Stimulated activated CD4-positive, alpha-beta T cell treated with anti-CD3 and anti-CD28 coated beads, Interleukin-12 subunit alpha, Interleukin-12 subunit beta, amount 100 ng/mL, for 48 hours (primary cell): ENCODE results near the gene SHOX.
"Not testable (repeated sequence)": the region's sequence is repeated elsewhere in the genome, so short reads cannot be mapped to it uniquely, and the experiment has no call there.

Experiments
- DNase-seq, 3 donors: peaks; one replicate each; pipeline ENCODE4 v3.0.0-alpha.2; 2020; ENCODE audit warnings: low read depth in 2 of 3, low spot score in 1 of 3

SHOX gene

GRCh38 chrX:630612-631496 is at the start of gene SHOX:
Gene SHOX, plus strand, starts transcription at chrX:630791. Its CDS starts 107 bp downstream, at chrX:630898.
- no peak for DNase-seq

- DNase-seq, result no peak
Observed at GRCh38 chrX:581066-581465, 49.5 kb upstream of the SHOX start.

DNA sequence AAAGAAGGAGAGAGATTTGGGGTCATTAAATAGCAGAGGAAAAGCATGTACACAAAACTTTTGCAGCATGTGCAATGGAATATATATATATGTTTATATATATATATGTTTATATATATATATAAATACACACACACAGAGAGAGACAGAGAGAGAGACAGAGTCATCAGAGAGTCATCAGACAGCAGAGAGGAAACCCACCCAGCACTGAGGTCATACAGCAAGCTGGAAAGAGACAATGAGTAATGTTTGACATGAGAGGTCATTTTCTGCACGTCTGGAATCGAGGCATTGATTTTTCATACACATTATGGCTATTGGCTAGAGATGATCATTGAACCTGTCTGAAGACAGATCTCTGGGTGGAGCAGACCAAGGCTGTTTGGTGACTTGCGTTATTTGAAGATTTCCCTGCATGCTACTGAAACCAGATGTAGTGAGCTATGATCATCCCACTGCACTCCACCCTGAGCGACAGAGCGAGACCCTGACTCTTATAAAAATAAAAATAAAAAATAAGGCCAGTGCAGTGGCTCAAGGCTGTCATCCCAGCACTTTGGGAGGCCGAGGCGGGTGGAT is 48.8 kb upstream of the SHOX start:
- no peak for DNase-seq

- no peak for DNase-seq
Observed at GRCh38 chrX:584572-584971, 46.0 kb upstream of the SHOX start.

DNA sequence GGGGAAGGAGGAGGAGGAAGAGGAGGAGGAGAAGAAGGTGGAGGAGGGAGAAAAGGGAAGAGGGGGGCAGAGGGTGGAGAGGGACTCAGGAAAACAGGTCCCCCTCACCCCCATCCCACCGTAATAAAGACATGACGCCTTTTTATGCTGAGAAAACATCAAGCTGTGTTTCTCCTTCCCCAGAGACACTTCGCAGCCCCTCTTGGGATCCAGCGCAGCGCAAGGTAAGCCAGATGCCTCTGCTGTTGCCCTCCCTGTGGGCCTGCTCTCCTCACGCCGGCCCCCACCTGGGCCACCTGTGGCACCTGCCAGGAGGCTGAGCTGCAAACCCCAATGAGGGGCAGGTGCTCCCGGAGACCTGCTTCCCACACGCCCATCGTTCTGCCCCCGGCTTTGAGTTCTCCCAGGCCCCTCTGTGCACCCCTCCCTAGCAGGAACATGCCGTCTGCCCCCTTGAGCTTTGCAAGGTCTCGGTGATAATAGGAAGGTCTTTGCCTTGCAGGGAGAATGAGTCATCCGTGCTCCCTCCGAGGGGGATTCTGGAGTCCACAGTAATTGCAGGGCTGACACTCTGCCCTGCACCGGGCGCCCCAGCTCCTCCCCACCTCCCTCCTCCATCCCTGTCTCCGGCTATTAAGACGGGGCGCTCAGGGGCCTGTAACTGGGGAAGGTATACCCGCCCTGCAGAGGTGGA is 45.3 kb upstream of the SHOX start:
- DNase-seq, result no peak

DNA sequence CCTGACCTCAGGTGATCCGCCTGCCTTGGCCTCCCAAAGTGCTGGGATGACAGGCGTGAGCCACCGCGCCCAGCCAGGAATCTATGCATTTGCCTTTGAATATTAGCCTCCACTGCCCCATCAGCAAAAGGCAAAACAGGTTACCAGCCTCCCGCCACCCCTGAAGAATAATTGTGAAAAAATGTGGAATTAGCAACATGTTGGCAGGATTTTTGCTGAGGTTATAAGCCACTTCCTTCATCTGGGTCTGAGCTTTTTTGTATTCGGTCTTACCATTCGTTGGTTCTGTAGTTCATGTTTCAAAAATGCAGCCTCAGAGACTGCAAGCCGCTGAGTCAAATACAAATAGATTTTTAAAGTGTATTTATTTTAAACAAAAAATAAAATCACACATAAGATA is 44.2 kb upstream of the SHOX start:
- no peak for DNase-seq

DNA sequence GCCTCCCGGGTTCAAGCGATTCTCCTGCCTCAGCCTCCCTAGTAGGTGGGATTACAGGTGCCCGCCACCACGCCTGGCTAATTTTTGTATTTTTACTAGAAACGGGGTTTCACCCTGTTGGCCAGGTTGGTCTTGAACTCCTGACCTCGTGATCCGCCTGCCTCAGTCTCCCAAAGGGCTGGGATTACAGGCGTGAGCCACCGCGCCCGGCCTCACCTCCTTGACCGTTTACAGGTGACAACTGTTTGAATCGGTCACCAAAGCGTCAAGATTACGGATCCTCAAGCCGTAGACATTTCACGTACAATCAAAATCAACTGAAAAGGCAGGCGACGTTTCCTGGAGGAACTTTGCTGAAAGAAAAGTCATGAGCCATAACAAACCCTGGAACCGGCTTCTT is 41.3 kb upstream of the SHOX start:
- not testable (repeated sequence) for DNase-seq

DNA sequence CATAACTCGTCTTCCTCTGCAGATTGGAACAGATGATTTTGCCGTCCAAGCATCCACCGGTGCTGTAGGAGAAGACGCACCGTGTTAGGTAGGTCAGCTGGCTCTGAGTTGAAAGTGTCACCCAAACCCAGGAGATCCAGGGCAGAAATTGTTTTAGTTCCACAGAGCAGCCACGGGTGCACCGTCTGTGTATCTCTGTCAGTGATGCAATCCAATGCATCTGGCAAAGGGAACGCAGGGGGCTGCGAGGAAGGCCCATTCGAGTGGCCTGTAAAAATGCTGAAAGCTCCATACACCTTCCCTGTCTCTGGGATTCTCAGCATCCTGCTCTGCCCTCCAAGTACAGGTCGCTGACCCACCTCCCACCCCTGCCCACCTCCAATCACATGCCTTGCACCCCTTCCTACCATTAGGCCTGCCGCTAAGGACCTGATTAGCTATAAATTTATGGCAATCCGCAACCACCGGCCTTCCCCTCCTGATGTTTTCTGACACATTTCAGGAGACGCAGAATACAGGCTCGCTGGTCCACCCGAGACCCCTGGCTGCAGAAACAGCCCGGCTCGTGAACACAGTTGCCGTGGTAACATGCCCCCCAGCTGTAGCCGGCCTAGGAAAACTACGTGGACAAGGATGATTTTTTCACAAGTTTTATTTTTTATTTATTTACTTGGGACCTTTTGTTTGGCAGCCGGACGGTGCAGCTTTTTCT is 39.7 kb upstream of the SHOX start:
- no peak for DNase-seq

- no peak for DNase-seq
Observed at GRCh38 chrX:599837-600715, 30.5 kb upstream of the SHOX start.

GRCh38 chrX:603029-603428 is 27.6 kb upstream of the SHOX start:
- not testable (repeated sequence) for DNase-seq

DNA sequence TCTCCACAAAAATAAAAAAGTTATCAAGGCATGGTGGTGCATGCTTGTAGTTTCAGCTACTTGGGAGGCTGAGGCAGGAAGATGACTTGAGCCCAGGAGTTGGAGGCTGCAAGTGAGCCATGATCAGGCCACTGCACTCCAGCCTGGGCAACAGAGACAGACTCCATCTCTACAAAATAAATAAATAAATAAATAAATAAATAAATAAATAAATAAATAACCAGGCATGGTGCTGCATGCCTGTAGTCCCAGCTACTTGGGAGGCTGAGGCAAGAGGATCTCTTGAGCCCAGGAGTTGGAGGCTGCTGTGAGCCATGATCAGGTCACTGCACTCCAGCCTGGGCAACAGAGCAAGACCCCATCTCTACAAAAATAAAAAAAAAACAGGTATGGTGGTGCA is 26.0 kb upstream of the SHOX start:
- not testable (repeated sequence) for DNase-seq

DNA sequence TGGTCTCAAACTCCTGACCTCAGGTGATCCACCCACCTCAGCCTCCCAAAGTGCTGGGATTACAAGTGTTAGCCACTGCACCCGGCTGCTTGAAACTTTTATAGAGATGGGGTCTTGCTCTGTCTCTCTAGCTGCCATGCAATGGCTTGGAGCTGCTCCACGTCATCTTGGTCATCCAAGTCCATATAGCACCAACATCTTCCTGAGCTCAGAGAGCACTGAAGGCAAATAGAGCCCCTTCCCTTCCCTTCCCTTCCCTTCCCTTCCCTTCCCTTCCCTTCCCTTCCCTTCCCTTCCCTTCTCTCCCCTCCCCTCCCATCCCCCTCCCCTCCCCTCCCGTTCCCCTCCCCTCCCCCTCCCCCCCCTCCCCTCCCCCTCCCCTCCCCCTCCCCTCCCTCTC is 22.5 kb upstream of the SHOX start:
- not testable (repeated sequence) for DNase-seq

DNA sequence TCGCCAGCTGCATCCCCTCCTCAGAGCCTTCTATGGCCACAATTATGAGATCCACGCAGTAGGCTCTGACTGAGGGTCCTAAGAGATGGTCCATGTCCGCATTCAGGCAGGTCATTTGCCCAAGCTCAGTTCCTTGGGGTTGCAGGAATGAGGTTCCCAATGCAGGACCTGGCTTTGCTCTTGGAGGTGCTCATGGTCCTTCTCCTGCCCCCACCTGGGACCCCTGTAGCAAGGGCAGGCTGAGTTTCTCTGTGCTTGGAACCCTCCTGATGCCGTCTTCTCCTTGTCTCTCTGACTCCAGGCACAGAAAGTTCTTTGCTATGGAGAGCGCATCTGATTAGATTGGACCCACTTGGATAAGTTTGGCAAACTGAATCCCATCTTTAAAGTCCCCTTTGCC is 16.5 kb upstream of the SHOX start:
- no peak for DNase-seq

DNA sequence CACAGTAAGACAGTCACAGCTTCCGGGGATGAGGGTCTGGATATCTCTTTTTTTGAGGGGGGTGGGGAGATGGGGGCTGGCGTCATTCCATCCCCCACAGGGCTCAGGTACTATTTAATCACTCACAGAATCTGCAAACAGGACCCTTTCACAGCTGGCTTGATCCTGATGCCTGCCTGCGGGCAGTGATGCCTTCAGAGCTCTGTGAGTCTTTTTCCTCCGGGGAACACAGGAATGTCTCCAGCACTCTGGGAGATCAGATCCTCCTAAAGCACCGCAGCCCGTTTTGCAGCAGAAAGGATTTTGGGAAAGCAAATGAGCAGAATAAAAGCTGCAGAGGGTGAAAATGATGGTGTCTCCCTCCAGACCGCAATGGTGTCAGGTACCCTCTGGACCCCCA is 13.2 kb upstream of the SHOX start:
- no peak for DNase-seq

DNA sequence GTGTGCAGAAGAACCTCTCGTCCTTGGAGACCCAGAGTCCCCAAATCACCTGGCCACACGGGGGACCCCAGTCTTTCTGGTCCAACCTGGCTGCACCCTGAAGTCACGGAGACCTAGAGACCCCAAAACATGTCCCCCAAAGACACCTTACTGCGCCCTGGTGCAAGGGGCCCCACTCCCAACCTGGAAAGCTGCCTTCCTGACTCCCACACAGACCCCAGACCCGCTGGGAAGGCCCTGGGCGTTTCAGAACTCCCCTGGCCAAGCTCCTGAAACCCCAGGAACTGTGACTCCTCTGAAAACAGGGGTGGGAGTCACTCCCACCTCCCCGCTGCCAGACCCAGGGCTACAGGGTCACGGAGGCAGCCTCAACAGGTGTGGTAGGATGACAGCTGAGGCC is 12.7 kb upstream of the SHOX start:
- no peak for DNase-seq

DNA sequence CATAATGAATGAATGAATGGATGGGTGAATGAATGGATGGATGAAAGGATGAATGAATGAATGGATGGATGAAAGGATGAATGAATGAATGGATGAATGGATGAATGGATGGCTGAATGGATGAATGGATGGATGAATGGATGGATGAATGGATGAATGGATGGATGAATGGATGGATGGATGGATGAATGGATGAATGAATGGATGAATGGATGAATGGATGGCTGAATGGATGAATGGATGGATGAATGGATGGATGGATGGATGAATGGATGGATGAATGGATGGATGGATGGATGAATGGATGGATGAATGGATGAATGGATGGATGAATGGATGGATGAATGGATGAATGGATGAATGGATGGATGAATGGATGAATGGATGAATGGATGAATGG is 12.3 kb upstream of the SHOX start:
- not testable (repeated sequence) for DNase-seq

DNA sequence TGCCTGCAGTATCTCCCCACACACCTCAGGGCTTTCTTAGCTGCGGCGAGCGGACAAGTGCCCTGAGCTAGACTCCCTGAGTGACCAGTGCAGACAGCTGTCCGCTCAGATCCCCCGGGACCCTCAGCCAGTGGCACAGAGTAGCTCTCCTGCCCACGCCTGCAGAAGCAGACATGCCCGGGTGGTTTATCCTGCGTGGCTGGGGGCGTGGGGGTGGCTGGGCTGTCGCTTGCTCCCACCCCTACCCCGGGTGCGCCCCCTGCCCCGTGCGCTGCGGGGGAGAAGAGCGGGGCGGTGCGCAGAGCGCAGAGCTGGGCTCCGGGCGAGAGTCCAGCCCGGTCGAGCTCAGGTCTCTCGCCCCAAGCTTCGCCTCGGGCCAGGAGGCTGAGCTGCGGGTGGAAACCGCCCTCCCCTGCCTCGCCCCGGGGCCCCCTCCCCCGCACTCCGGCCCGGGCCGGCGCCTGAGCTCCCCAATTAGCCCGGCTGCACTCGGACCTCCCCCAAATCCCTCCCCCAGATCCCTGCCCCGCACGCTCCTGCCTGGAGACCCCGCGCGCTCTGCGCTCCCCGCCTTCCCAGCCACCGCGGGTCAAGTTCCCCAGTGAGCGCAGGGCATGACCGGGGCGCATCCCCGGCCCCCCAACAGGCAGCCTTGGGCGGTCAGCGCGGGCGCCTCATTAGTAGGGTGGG is 11.7 kb upstream of the SHOX start:
- no peak for DNase-seq

GRCh38 chrX:619451-619811 is 11.2 kb upstream of the SHOX start:
- no peak for DNase-seq

DNA sequence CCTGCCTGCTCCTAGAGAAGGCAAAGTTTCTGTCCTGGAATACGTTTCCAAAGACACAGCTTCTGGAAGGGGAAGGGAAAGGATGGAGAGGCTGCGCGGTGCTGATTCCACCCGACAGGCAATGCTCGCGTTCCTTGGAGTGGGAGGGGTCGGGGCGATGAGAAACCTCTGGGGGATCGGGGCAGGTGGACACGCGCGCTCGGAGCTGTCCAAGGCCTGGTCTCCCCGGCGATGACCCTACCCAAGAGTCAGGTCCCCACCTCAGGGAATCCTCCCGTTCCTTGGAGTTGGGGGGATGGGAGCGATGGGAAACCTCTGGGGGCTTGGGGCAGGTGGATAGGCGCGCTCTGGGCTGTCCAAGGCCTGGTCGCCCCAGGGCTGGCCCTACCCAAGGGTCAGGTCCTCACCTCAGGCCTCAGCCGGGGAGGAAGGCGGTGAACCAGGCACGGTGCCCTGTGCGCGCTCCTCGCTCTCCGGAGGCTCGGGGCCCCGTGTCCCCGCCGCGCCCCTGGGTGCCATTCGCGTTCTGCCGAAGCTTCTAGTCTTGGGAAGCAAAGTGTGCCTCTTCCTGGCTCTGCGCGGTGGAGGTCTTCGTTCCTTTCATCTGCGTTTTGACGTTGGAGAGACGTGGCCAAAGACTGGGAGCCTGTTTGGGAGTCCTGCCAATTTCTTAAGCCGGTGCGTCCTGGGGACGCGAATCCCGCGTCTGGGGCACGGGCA is 10.6 kb upstream of the SHOX start:
- DNase-seq, result no peak
